GM19035 (cell line): ENCODE measurements around the gene ITFG1.

ENCODE experiments used
- ATAC-seq: cut with Tn5 transposase; IDR thresholded peaks from one replicate; pipeline ENCODE4 v1.9.1; 2021; ENCODE audit not compliant: unreplicated experiment

ITFG1 gene

GRCh38 chr16:47127541-47127940, 333.3 kb downstream of the ITFG1 start:
- no peak for ATAC-seq

GRCh38 chr16:47125757-47126156, 335.1 kb downstream of the ITFG1 start:
- no peak for ATAC-seq

GRCh38 chr16:47113130-47113529, 347.7 kb downstream of the ITFG1 start:
- ATAC-seq: no peak

GRCh38 chr16:47110939-47111338, 349.9 kb downstream of the ITFG1 start:
- no peak for ATAC-seq

GRCh38 chr16:47109361-47109760, 351.5 kb downstream of the ITFG1 start:
- no peak for ATAC-seq
